SK-N-SH treated with all-trans-retinoic acid at 6 μM for 48 hours (cell line): ENCODE measurements around the gene RAB30.

Experiments used
- SNAI2 ChIP-seq: fragments of 250-450 bp; sonication (Bioruptor Pico); IDR thresholded peaks from 2 replicates; pipeline ENCODE4 v1.5.0; 2020; ENCODE audit warnings: mild to moderate bottlenecking, moderate library complexity
- ZFP3 ChIP-seq: fragments of 250-450 bp; sonication (Bioruptor Pico); IDR thresholded peaks from 2 replicates; pipeline ENCODE4 v1.5.0; 2020; ENCODE audit warnings: mild to moderate bottlenecking, moderate library complexity

- no peak for TF ChIP-seq ZFP3 (CRISPR knock-in tag)
- TF ChIP-seq SNAI2: no peak
Measured at GRCh38 chr11:82999232-82999631, 72.5 kb downstream of the RAB30 start.
